Umbilical cord (tissue), 2 donors: ENCODE results near the gene HS2ST1. TPM values are rescaled to one million over a fixed set of nuclear protein-coding genes. Genes with fewer than 3 reads are reported as not detected.
"Not testable (repeated sequence)": the region's sequence is repeated elsewhere in the genome, so short reads cannot be mapped to it uniquely, and the experiment has no call there.

ENCODE experiments used
- DNase-seq: peaks from one replicate; pipeline ENCODE4 v3.0.0-alpha.2; 2015; ENCODE audit warnings: low spot score
- total RNA-seq: library from RNA; depleted of rRNA; stranded (reverse); fragments of >200 nt; gene quantifications from one replicate; pipeline ENCODE4 v1.2.3, GENCODE V29; 2014; ENCODE audit warnings: low replicate concordance; ENCODE audit not compliant: insufficient read depth

Gene HS2ST1
- total RNA-seq: 18.8 TPM

GRCh38 chr1:86914601-86914997 is at the start of gene HS2ST1:
Gene HS2ST1 (plus strand): TSS chr1:86914635.
- DNase-seq: no peak

- no peak for DNase-seq
Observed at GRCh38 chr1:86865973-86866637, 48.3 kb upstream of the HS2ST1 start.

- DNase-seq: no peak
Observed at GRCh38 chr1:86866665-86867064, 47.8 kb upstream of the HS2ST1 start.

GRCh38 chr1:86867278-86867677 is 47.2 kb upstream of the HS2ST1 start:
- DNase-seq: not testable (repeated sequence)

GRCh38 chr1:86868477-86868876 is 46.0 kb upstream of the HS2ST1 start:
- no peak for DNase-seq

GRCh38 chr1:86871001-86871400 is 43.4 kb upstream of the HS2ST1 start:
- no peak for DNase-seq

- DNase-seq: no peak
Observed at GRCh38 chr1:86872086-86872485, 42.3 kb upstream of the HS2ST1 start.

- DNase-seq: no peak
Observed at GRCh38 chr1:86875722-86876121, 38.7 kb upstream of the HS2ST1 start.

- no peak for DNase-seq
Observed at GRCh38 chr1:86887479-86888162, 26.8 kb upstream of the HS2ST1 start.

- DNase-seq: no peak
Observed at GRCh38 chr1:86888327-86888726, 26.1 kb upstream of the HS2ST1 start.

- not testable (repeated sequence) for DNase-seq
Observed at GRCh38 chr1:86899401-86899800, 15.0 kb upstream of the HS2ST1 start.

- no peak for DNase-seq
Observed at GRCh38 chr1:86905875-86906274, 8.6 kb upstream of the HS2ST1 start.

- DNase-seq: no peak
Observed at GRCh38 chr1:86906419-86906818, 8.0 kb upstream of the HS2ST1 start.

- DNase-seq: no peak
Observed at GRCh38 chr1:86912281-86912900, 2.0 kb upstream of the HS2ST1 start.

- DNase-seq: peak; percentile 58
Observed at GRCh38 chr1:86913399-86913895, 988 bp upstream of the HS2ST1 start.

- DNase-seq: peak; percentile 100
Observed at GRCh38 chr1:86913896-86914600, 387 bp upstream of the HS2ST1 start, which contains the start of gene SELENOF. Gene SELENOF (minus strand): TSS chr1:86914126. CDS start chr1:86914111, 15 bp downstream.

GRCh38 chr1:86914998-86915736 is 732 bp downstream of the HS2ST1 start:
- peak; percentile 69 for DNase-seq

GRCh38 chr1:86915737-86916235 is 1.4 kb downstream of the HS2ST1 start:
- no peak for DNase-seq

GRCh38 chr1:86916752-86917151 is 2.3 kb downstream of the HS2ST1 start:
- no peak for DNase-seq

- no peak for DNase-seq
Observed at GRCh38 chr1:86922445-86922844, 8.0 kb downstream of the HS2ST1 start.
